ENCODE measurements around the gene MAMLD1.

DNA sequence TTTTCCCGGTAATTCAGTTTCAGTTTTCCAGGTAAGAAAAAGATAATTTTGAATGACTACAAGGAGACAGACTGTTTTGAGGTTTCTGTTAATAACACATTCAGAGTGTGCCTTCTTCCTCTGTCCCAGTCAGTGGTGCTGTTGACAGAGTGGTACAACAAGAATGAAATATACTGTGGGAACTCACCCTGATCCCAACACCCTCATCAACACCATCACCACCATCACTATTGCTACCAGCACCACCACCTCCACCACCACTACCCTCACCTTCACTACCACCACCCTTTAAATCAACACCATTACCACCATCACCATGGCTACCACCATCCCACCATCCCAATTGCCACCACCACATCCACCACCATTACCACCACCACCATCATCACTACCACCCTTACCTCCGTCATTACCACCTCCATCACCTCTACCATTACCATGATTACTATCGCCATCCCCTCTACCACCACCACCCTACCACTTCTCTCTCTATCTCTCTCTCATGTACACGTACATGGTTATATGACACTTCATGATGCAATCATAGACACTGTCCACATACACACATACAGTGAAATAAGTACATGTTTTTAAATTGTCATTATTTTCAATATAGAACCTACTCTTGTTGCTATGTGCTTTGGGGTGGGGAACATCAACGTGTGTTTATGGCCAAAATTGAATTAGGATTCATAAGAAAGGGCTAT, 91.5 kb downstream of the MAMLD1 start:
- TF ChIP-seq, protein P1, sequence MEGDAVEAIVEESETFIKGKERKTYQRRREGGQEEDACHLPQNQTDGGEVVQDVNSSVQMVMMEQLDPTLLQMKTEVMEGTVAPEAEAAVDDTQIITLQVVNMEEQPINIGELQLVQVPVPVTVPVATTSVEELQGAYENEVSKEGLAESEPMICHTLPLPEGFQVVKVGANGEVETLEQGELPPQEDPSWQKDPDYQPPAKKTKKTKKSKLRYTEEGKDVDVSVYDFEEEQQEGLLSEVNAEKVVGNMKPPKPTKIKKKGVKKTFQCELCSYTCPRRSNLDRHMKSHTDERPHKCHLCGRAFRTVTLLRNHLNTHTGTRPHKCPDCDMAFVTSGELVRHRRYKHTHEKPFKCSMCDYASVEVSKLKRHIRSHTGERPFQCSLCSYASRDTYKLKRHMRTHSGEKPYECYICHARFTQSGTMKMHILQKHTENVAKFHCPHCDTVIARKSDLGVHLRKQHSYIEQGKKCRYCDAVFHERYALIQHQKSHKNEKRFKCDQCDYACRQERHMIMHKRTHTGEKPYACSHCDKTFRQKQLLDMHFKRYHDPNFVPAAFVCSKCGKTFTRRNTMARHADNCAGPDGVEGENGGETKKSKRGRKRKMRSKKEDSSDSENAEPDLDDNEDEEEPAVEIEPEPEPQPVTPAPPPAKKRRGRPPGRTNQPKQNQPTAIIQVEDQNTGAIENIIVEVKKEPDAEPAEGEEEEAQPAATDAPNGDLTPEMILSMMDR (IDR thresholded peaks at IDR 0.05; ENCODE audit: low read depth, low read length, missing input control): no peak
- no peak for TF ChIP-seq RAD21 (IDR thresholded peaks at IDR 0.05)
- TF ChIP-seq, protein P2, sequence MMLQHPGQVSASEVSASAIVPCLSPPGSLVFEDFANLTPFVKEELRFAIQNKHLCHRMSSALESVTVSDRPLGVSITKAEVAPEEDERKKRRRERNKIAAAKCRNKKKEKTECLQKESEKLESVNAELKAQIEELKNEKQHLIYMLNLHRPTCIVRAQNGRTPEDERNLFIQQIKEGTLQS (IDR thresholded peaks at IDR 0.05): no peak
